Activated naive CD8-positive, alpha-beta T cell treated with anti-CD3 and anti-CD28 coated beads, Interleukin-2, amount 50 U/mL, for 16 hours (primary cell): ENCODE results near the gene KCNN1.
"Not testable (repeated sequence)": the region's sequence is repeated elsewhere in the genome, so short reads cannot be mapped to it uniquely, and the experiment has no call there.

Source experiments
- DNase-seq: peaks from one replicate; pipeline ENCODE4 v3.0.0-alpha.2; 2020; ENCODE audit warnings: low read depth, low spot score

Gene KCNN1

GRCh38 chr19:18027151-18027550 is 60.2 kb downstream of the KCNN1 start:
- DNase-seq: no peak

DNA sequence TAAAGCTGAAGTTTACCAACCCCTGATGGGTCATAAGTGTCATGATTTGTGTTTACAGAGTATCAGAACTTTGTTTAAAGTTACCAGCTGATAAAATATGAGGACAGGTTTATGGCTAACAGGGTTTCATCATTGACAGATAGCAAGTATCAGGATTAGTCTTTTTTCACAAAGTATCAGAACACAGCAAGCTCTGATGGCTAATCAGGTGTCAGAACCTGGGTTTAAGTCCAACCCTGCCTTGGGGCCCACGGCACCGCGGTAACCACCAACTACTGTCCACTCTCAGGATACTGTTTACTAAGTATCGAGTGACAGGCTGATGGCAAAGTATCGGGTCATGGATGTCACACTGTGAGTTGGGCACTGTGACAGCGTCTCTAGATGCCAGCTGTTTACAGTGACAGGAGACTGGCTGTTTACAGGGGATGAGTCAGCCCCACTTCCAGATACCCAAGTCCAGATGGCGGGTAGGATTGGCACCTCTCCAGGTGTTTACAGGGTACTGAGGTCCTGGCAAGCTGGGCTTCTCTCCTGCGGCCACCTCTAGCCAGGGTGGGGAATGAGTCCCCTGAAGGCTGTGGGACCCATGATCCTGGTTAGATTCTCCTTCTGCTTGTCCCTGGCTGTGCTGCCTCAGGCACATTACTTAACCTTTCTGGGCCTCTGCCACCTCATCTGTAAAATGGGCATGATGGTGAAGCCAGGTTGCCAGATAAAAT is 62.9 kb downstream of the KCNN1 start:
- DNase-seq: no peak

GRCh38 chr19:18031401-18031800 is 64.5 kb downstream of the KCNN1 start:
- DNase-seq: not testable (repeated sequence)

DNA sequence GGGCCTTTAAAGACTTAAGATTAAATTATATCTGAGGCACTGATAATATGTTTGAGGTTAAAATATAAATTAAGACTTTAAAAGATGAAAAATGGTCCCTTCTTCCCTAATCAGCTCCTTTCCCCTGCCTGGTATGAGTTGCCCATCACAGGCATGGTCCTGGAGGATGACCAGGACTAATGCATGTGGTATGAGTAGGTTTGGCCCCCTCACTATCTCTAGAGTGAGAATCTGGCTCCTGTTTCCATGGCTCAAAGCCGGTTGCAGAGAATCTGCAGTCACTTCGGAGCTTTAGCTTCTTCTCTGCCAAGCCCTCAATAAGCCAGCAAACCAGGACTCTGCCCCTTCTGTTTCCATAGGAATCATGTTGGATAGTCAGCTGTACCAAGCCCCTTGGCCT is 65.2 kb downstream of the KCNN1 start:
- not testable (repeated sequence) for DNase-seq

DNA sequence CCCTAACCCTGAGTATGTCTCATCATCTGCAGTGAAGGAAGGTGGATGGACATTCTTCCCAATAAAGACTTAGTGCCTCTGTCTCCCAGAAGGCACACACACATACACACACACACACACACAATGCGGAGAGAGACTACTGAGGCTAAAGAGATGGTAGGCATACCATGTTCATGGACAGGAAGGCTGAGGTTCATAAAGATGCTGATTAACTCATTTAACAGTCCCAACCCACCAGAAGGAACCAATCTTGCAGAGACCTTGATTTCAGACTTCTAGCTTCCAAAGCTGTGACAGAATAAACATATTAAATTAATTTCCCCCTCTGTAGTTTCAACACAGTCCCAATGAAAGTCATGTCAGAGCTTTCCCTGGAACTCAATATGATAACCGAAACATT is 74.1 kb downstream of the KCNN1 start:
- no peak for DNase-seq

GRCh38 chr19:18043676-18044075 is 76.8 kb downstream of the KCNN1 start:
- no peak for DNase-seq

DNA sequence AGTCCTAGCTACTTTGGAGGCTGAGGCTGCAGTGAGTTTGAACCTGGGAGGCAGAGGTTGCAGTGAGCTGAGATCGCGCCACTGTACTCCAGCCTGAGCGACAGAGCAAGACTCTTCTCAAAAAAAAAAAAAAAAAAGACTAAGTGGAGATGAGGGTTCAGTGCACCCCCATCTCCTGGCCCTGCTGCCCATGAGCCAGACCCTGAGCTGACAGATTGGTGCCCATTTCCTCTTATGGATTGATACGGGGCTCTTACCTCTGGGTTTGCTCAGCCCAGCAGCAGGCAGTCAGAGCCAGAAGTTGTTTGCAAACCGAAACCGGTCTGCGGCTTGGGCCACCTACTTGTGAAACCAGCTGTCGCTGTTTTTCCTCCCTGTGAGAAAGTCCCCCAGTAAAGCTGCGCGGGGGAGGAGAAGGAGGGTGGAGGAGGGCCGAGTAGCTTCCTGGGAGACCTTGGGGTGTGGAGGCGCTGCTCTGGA is 78.0 kb downstream of the KCNN1 start:
- peak; percentile 78 for DNase-seq

GRCh38 chr19:18045307-18046050 is 78.6 kb downstream of the KCNN1 start:
- DNase-seq: no peak

- DNase-seq: no peak
Observed at GRCh38 chr19:18046059-18046718, 79.3 kb downstream of the KCNN1 start.

DNA sequence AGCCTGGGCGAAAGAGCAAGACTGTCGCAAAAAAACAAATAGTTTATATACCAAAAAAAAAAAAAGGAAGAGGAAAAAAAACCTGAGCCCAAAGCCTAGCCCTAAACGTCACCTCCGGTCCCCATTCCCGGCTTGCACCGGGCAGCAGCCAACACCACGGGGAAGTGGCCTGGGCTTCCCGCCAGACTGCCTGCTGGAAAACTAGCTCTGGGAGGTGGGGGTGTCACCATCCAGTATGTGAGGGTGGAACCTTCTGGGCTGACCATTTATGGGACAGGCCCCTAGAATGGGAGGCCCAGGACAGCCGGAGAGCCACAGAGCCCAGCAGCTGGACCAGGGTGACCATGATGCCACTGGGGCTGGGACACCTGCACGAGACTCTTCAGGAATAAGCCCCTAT is 82.5 kb downstream of the KCNN1 start:
- no peak for DNase-seq
